ENCODE measurements around the gene F11.
"Not testable (repeated sequence)": the region's sequence is repeated elsewhere in the genome, so short reads cannot be mapped to it uniquely, and the experiment has no call there.

Gene F11

DNA sequence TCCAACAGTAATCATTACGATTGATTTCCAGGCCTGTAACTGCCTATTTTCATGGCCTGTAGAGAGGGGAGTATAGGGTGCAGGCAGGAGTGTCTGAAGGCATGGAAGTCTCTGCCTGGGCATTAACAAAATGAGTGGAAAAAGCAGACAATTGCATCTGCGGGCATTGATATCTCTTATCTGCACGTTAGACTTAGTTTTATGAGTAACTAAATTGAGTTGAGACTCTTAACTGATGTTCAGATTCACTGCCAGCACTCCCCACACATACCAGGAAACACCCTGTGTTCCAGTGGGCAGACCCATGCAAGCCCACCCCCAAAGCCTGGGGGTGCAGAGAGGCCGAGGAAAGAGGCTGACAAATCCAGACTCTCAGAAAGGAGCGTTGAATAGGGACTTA, 33.3 kb downstream of the F11 start:
- DNase-seq (ENCODE audit: low spot score): no peak
- no peak overlapping the region for H3K4me3 Mint-ChIP-seq
- H3K4me1 Mint-ChIP-seq (ENCODE audit: low read depth): peaks cover 1% of the 10 kb centered on the region
- no peaks in the 10 kb centered on the region for H3K9me3 Mint-ChIP-seq
- H3K27me3 Mint-ChIP-seq (ENCODE audit: low read depth): peaks cover 6% of the 10 kb centered on the region
- H3K27ac Mint-ChIP-seq: no peak overlapping the region
- H3K36me3 Mint-ChIP-seq (ENCODE audit: low read depth): no peaks in the 10 kb centered on the region

DNA sequence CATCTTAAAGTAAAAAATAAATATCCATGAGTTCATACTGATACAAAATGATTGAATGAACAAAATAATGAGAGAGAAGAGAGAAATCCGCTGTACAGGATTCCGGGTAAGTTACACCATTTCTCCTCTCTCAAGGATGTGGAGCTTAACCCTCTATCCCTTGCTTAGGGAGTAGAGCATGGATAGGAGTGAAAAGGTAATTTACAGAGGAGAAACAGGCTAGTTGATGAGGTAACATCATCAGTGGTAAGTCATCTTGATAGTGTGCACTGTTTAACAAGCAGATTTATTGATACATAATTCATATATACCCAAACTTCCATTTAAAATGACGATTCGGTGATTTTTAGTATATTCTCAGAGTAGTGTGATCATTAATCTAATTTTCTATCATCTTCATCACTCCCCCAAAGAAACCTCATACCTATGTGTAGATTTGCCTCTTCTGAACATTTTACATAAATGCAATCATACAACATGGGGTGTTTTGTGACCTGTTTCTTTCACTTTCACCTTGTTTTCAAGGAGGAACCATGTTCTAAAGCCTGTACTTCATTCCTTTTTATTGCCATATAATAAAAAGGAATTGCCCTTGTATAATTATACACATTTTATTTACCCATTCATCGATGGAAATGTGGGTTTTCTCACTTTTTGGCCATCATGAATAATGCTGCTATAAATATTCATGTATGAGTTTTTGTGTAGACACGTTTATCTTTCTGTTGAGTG, 34.8 kb downstream of the F11 start:
- no peak overlapping the region for H3K4me3 Mint-ChIP-seq
- no peak for DNase-seq (ENCODE audit: low spot score)
- no peaks in the 10 kb centered on the region for H3K9me3 Mint-ChIP-seq
- H3K27ac Mint-ChIP-seq: no peak overlapping the region
- no peaks in the 10 kb centered on the region for H3K36me3 Mint-ChIP-seq (ENCODE audit: low read depth)
- H3K27me3 Mint-ChIP-seq (ENCODE audit: low read depth): peaks cover 6% of the 10 kb centered on the region
- H3K4me1 Mint-ChIP-seq (ENCODE audit: low read depth): peaks cover 1% of the 10 kb centered on the region

DNA sequence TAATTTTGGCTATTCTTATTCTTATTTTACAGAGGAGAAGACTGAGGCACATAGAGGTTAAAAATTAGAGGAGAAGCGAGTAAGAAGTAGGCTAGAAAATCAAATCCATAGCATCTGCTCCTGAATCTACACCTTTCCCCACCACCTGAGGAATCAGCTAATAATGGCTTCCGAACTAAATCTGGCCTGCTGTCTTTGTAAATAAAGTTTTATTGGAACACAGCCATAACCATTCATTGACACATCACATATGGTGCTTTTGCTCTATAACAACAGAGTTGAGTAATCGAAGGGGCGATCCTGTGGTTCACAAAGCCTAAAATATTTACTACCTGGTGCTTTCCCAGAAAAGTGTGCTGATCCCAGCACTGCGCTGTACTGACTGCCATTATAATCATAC, 38.2 kb downstream of the F11 start:
- H3K4me1 Mint-ChIP-seq (ENCODE audit: low read depth): no peaks in the 10 kb centered on the region
- DNase-seq (ENCODE audit: low spot score): no peak

DNA sequence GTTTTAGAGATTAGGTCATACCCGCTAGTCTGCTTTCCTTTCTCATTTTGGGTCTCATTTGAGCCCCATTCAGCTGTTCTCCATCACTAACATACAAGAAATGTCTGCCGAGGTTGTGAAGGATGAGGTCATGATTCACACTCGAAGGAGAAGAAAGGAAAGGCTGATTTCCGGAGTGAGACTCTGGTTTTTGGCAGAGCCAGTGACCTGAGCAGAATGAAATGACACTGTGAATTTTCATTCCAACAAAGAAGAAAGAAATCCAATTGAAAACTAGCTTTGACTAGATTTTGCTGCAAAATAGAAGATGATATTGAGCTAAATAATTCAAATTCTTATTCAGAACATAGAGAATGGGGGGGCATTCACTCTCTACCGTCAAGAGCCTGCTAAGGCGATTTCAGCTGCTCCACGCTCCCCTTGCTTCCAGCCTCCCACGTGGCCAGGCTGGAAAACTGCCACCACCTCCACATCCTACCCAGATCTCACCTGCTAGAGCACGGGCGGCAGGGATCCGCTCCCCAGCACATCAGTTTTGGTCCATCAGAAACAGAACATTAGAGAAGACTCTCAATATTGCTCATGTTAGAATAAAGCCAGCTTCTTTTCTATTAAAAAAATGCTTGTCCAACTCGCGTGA, 39.0 kb downstream of the F11 start:
- Mint-ChIP-seq H3K27me3 (ENCODE audit: low read depth) (no peaks in the 10 kb centered on the region), H3K4me1 (ENCODE audit: low read depth) (no peaks in the 10 kb centered on the region), H3K9me3 (no peaks in the 10 kb centered on the region), H3K4me3 (no peak overlapping the region), H3K27ac (no peak overlapping the region), H3K36me3 (ENCODE audit: low read depth) (no peaks in the 10 kb centered on the region)
- no peak for DNase-seq (ENCODE audit: low spot score)

More for the DNA sequence above, 38.2 kb downstream of the F11 start:
- Mint-ChIP-seq H3K27ac (no peak overlapping the region), H3K36me3 (ENCODE audit: low read depth) (no peaks in the 10 kb centered on the region), H3K9me3 (no peaks in the 10 kb centered on the region), H3K4me3 (no peak overlapping the region), H3K27me3 (ENCODE audit: low read depth) (peaks cover 2% of the 10 kb centered on the region)

DNA sequence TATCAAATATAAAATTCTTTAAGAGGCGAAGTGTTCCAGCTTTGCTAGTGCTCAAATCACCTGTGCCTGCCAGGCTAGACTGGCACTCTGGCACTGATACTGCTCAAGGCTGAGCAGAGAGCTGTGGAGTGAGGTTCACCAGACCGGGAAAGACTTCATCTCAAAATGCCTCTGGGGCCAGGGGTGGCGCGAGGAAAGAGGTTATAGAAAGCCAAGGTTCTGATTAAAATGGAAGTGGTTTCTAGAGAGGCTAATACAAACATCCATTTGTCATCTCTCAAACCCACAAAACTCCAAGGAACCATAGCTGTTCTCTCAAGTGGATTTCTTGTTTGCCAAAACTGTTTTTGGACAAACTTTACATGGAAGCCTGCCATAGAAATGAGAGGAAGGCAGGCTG, 41.5 kb downstream of the F11 start:
- Mint-ChIP-seq H3K4me1 (ENCODE audit: low read depth) (no peaks in the 10 kb centered on the region), H3K27me3 (ENCODE audit: low read depth) (no peaks in the 10 kb centered on the region), H3K9me3 (no peaks in the 10 kb centered on the region), H3K4me3 (no peak overlapping the region), H3K27ac (no peak overlapping the region), H3K36me3 (ENCODE audit: low read depth) (no peaks in the 10 kb centered on the region)
- DNase-seq (ENCODE audit: low spot score): no peak

DNA sequence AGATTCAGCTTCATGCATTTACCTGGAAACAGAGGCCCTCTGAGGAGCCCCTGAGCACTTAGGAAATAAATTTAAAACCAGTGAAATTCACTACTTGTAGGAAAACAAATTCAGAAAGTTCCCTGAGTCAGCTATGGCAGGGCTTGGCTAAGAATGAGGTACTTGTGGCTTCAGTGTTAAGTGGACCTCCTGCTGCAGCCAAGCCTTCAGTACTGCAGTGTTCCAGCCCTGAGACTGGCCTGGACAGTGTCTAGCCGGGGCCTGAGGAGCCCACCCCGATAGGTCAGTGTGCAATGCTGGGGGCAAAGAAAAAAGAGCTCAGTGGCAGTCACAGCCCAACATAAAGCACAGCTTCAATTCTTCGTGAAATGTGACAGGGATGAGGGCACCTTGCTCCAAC, 41.9 kb downstream of the F11 start:
- H3K36me3 Mint-ChIP-seq (ENCODE audit: low read depth): no peaks in the 10 kb centered on the region
- H3K27ac Mint-ChIP-seq: no peak overlapping the region
- no peaks in the 10 kb centered on the region for H3K4me1 Mint-ChIP-seq (ENCODE audit: low read depth)
- H3K9me3 Mint-ChIP-seq: no peaks in the 10 kb centered on the region
- H3K4me3 Mint-ChIP-seq: no peak overlapping the region
- DNase-seq (ENCODE audit: low spot score): no peak
- H3K27me3 Mint-ChIP-seq (ENCODE audit: low read depth): no peaks in the 10 kb centered on the region

DNA sequence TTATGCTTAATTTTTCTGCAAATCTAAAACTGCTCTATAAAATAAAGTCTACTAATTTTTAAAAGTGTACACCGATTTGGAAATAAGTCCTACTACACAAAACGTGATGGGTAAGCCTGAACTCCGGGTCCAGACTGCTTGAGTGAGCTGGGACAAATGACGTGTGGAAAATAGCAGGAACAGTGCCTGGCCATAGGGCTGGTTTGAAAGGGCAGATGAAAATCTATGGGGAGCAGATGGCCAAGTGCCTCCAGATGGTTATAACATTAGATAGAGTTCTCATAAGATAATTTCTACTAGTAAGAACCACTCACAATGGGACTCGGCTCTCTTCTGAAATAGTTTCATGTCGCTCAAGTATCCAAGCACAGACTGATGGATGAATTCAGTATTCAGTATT, 52.5 kb downstream of the F11 start:
- Mint-ChIP-seq H3K27me3 (ENCODE audit: low read depth) (no peaks in the 10 kb centered on the region), H3K4me1 (ENCODE audit: low read depth) (no peaks in the 10 kb centered on the region), H3K27ac (no peak overlapping the region), H3K9me3 (no peaks in the 10 kb centered on the region), H3K4me3 (no peak overlapping the region), H3K36me3 (ENCODE audit: low read depth) (no peaks in the 10 kb centered on the region)
- no peak for DNase-seq (ENCODE audit: low spot score)

DNA sequence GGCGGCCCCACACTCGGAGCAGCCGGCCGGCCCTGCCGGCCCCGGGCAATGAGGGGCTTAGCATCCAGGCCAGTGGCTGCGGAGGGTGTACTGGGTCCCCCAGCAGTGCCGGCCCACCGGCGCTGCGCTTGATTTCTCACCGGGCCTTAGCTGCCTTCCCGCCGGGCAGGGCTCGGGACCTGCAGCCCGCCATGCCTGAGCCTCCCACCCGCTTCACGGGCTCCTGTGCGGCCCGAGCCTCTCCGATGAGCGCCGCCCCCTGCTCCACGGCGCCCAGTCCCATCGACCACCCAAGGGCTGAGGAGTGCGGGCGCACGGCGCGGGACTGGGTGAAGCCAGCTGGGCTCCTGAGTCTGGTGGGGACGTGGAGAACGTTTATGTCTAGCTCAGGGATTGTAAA, 58.7 kb downstream of the F11 start:
- not testable (repeated sequence) for H3K27ac Mint-ChIP-seq; DNase-seq (ENCODE audit: low spot score); H3K9me3 Mint-ChIP-seq; H3K4me3 Mint-ChIP-seq; H3K4me1 Mint-ChIP-seq (ENCODE audit: low read depth); H3K27me3 Mint-ChIP-seq (ENCODE audit: low read depth); H3K36me3 Mint-ChIP-seq (ENCODE audit: low read depth)

DNA sequence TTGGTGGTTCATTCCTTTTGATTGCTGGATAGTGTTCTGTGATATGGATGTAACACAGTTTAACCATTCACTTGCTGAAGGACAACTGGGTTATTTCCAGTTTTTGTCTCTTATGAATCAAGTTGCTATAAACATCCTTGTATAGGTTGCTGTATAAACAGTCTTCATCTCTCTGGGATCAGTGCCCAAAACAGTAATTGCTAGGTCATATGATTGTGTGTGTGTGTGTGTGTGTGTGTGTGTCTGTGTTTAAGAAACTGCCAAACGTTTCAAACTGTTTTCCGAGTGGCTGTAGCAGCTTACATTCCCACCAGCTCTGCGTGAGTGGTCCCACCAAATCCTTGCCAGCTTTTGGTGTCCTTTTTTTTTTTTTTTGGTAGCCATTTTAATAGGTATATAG, 60.4 kb downstream of the F11 start:
- Mint-ChIP-seq H3K9me3 (peaks cover under 1% of the 10 kb centered on the region), H3K4me1 (ENCODE audit: low read depth) (no peaks in the 10 kb centered on the region), H3K36me3 (ENCODE audit: low read depth) (no peaks in the 10 kb centered on the region), H3K27me3 (ENCODE audit: low read depth) (no peaks in the 10 kb centered on the region), H3K27ac (no peak overlapping the region), H3K4me3 (no peak overlapping the region)
- no peak for DNase-seq (ENCODE audit: low spot score)

DNA sequence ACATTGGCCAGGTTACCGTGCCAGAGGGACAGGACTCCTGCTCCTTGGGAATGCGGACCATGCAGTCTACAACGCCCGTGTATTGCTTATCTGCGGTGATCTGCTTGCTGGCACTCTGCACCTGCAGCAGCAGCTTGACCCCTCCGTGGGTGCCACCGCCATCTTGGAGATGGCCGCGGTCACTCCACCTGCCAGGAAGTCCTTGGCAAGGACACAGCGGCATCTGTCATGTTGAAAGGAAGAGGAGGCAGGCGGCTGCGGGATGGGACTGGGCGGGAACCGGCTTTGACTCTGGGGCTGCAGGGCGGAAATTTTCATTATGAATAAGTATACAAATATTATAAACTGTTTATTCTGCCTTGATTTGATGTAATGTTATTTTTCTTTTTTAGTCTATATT, 63.4 kb downstream of the F11 start:
- Mint-ChIP-seq H3K27ac (no peak overlapping the region), H3K36me3 (ENCODE audit: low read depth) (no peaks in the 10 kb centered on the region), H3K27me3 (ENCODE audit: low read depth) (no peaks in the 10 kb centered on the region), H3K4me3 (no peak overlapping the region), H3K9me3 (peaks cover 13% of the 10 kb centered on the region), H3K4me1 (ENCODE audit: low read depth) (no peaks in the 10 kb centered on the region)
- no peak for DNase-seq (ENCODE audit: low spot score)

DNA sequence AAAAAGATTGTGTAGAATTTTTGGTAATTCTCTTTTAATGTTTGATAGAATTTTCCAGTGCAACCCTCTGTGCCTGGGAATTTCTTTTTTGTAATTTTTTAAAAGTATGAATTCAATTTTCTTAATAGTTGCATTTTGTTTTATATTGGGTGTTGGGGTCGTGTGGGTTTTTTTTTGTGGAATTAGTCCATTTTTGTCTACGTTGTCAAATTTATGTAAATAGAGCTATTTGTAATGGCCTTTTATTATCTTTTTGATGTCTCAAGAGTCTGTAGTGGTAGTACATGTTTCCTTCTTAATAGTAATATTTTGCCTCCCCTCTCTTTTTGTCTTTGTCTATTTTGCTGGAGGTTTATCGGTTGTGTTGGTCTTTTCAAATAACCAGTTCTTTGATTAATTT, 64.4 kb downstream of the F11 start:
- H3K4me1 Mint-ChIP-seq (ENCODE audit: low read depth): no peaks in the 10 kb centered on the region
- H3K27ac Mint-ChIP-seq: no peak overlapping the region
- DNase-seq (ENCODE audit: low spot score): no peak
- H3K27me3 Mint-ChIP-seq (ENCODE audit: low read depth): no peaks in the 10 kb centered on the region
- peaks cover 13% of the 10 kb centered on the region for H3K9me3 Mint-ChIP-seq
- no peaks in the 10 kb centered on the region for H3K36me3 Mint-ChIP-seq (ENCODE audit: low read depth)
- no peak overlapping the region for H3K4me3 Mint-ChIP-seq

DNA sequence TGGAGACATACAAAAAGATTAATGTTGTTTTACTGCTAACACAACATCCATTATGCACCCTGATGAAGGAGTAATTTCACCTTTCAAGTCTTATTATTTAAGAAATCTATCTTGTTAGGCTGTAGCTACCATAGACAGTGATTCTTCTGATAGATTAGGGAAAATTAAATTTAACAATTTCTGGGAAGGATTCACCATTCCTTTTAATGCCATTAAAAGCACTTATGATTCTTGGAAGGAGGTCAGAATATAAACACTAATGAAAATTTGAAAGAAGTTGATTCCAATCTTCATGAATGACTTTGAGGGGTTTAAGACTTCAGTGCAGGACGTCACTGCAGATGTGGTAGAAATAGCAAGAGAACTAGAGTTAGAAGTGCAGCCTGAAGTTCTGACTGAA, 69.8 kb downstream of the F11 start:
- H3K9me3 Mint-ChIP-seq: peaks cover 13% of the 10 kb centered on the region
- no peaks in the 10 kb centered on the region for H3K4me1 Mint-ChIP-seq (ENCODE audit: low read depth)
- no peak for DNase-seq (ENCODE audit: low spot score)
- no peak overlapping the region for H3K4me3 Mint-ChIP-seq
- no peaks in the 10 kb centered on the region for H3K27me3 Mint-ChIP-seq (ENCODE audit: low read depth)
- H3K36me3 Mint-ChIP-seq (ENCODE audit: low read depth): no peaks in the 10 kb centered on the region
- no peak overlapping the region for H3K27ac Mint-ChIP-seq

Data from T-helper 2 cell treated with Interferon-gamma antibody and Interleukin-4, amounts not matched to agents 5 μg/mL and 100 μg/mL, for 36 hours (primary cell).